ENCODE measurements around the gene PIEZO2. TPM values are rescaled to one million over a fixed set of nuclear protein-coding genes. Genes with fewer than 3 reads are reported as not detected.

Gene PIEZO2
- total and polyA plus RNA-seq, 2 experiments from 2014 or later: 24.5 to 70.8 TPM

GRCh38 chr18:10751653-10752052 lies 397.7 kb downstream of the PIEZO2 start:
- Histone ChIP-seq H3K9me3 (ENCODE audit: low read depth) (no peaks in the 10 kb centered on the region), H3K4me2 (no peak overlapping the region), H2AFZ (no peak overlapping the region), H3K27ac (peak overlapping the region; percentile 38), H3K4me1 (ENCODE audit: insufficient read depth) (peaks cover 18% of the 10 kb centered on the region), H3K9me2 (replicated peaks; ENCODE audit: insufficient read depth) (no peaks in the 10 kb centered on the region), H3K79me2 (no peaks in the 10 kb centered on the region), H3K36me3 (replicated peaks; ENCODE audit: insufficient read depth, low read depth) (no peaks in the 10 kb centered on the region), H4K20me1 (ENCODE audit: insufficient read depth, poor library complexity, severe bottlenecking) (no peaks in the 10 kb centered on the region), H3K27me3 (no peaks in the 10 kb centered on the region), H3K4me3 (no peak overlapping the region)
- TF ChIP-seq EZH2 (IDR thresholded peaks at IDR 0.05; ENCODE audit: borderline replicate concordance): no peak
- TF ChIP-seq CTCF (IDR thresholded peaks at IDR 0.05; ENCODE audit: poor library complexity): no peak
- no peak for TF ChIP-seq EZH2phosphoT487 (IDR thresholded peaks at IDR 0.05; ENCODE audit: low read depth, severe bottlenecking, unreplicated experiment)
- DNase-seq (ENCODE audit: low spot score): no peak
- 48% methylated on average over 8 of the region's 8 CpGs for WGBS (ENCODE audit: low lambda C conversion rate, missing lambda C conversion rate)

GRCh38 chr18:10750191-10751035 lies 399.0 kb downstream of the PIEZO2 start:
- 59% methylated on average over 5 of the region's 5 CpGs for WGBS (ENCODE audit: low lambda C conversion rate, missing lambda C conversion rate)
- TF ChIP-seq EZH2 (IDR thresholded peaks at IDR 0.05; ENCODE audit: borderline replicate concordance) (no peak), CTCF (IDR thresholded peaks at IDR 0.05; ENCODE audit: poor library complexity) (no peak), EZH2phosphoT487 (IDR thresholded peaks at IDR 0.05; ENCODE audit: low read depth, severe bottlenecking, unreplicated experiment) (no peak)
- no peak overlapping the region for H3K4me3 ChIP-seq
- no peak overlapping the region for H2AFZ ChIP-seq
- H3K9me3 ChIP-seq (ENCODE audit: low read depth): no peaks in the 10 kb centered on the region
- peaks cover 18% of the 10 kb centered on the region for H3K4me1 ChIP-seq (ENCODE audit: insufficient read depth)
- H3K27ac ChIP-seq: peak overlapping the region; percentile 41
- H3K36me3 ChIP-seq (replicated peaks; ENCODE audit: insufficient read depth, low read depth): no peaks in the 10 kb centered on the region
- no peaks in the 10 kb centered on the region for H3K27me3 ChIP-seq
- no peaks in the 10 kb centered on the region for H3K79me2 ChIP-seq
- DNase-seq (ENCODE audit: low spot score): no peak
- H4K20me1 ChIP-seq (ENCODE audit: insufficient read depth, poor library complexity, severe bottlenecking): no peaks in the 10 kb centered on the region
- H3K4me2 ChIP-seq: no peak overlapping the region
- no peaks in the 10 kb centered on the region for H3K9me2 ChIP-seq (replicated peaks; ENCODE audit: insufficient read depth)

GRCh38 chr18:10748641-10749040 lies 400.7 kb downstream of the PIEZO2 start:
- no peaks in the 10 kb centered on the region for H3K79me2 ChIP-seq
- H3K4me1 ChIP-seq (ENCODE audit: insufficient read depth): peaks cover 18% of the 10 kb centered on the region
- H3K27ac ChIP-seq: no peak overlapping the region
- no peak overlapping the region for H3K4me3 ChIP-seq
- WGBS (ENCODE audit: low lambda C conversion rate, missing lambda C conversion rate): 100% methylated on average over 1 of the region's 1 CpG
- no peak for DNase-seq (ENCODE audit: low spot score)
- H3K9me3 ChIP-seq (ENCODE audit: low read depth): no peaks in the 10 kb centered on the region
- H2AFZ ChIP-seq: no peak overlapping the region
- H3K9me2 ChIP-seq (replicated peaks; ENCODE audit: insufficient read depth): no peaks in the 10 kb centered on the region
- H3K27me3 ChIP-seq: no peaks in the 10 kb centered on the region
- H3K36me3 ChIP-seq (replicated peaks; ENCODE audit: insufficient read depth, low read depth): no peaks in the 10 kb centered on the region
- H4K20me1 ChIP-seq (ENCODE audit: insufficient read depth, poor library complexity, severe bottlenecking): no peaks in the 10 kb centered on the region
- TF ChIP-seq EZH2 (IDR thresholded peaks at IDR 0.05; ENCODE audit: borderline replicate concordance) (no peak), EZH2phosphoT487 (IDR thresholded peaks at IDR 0.05; ENCODE audit: low read depth, severe bottlenecking, unreplicated experiment) (no peak), CTCF (IDR thresholded peaks at IDR 0.05; ENCODE audit: poor library complexity) (no peak)
- no peak overlapping the region for H3K4me2 ChIP-seq

All from hepatocyte (in vitro differentiated cells).